ENCODE measurements around the gene WDR54.
"Not testable (repeated sequence)": the region's sequence is repeated elsewhere in the genome, so short reads cannot be mapped to it uniquely, and the experiment has no call there.

The WDR54 gene

DNA sequence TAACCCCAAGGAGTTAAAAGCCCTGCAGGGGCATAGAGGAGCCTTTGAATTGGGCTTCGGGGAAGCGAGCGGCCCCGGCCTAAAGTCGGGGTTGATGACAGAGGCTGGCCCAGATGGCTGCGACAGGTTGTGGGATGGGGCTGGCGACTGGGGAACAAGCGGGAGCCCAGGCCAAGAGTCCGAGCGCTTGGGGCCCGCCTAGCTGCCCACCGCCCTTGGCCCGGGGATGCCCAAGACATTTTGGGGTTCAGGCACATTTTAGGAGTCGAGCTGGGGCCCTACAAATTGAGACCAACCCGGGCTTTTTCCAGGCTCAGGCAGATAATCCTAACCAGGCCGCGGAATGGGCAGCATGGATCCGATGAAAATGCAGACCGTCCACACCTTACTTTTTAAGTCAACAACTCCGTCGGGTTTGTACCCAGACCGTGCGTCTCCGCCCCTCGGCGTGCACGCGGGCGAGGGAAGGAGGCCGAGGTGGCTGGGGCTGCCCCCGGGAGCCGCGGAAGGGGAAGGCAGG lies 19.7 kb downstream of the WDR54 start:
- Histone ChIP-seq H3K36me3 (ENCODE audit: low read depth) (peaks cover 16% of the 10 kb centered on the region), H3K27ac (ENCODE audit: poor library complexity, severe bottlenecking) (peak overlapping the region; percentile 84), H3K4me3 (ENCODE audit: severe bottlenecking) (peak overlapping the region; percentile 42), H3K27me3 (ENCODE audit: insufficient read depth, poor library complexity, severe bottlenecking) (no peaks in the 10 kb centered on the region), H3K9me3 (ENCODE audit: severe bottlenecking) (no peaks in the 10 kb centered on the region), H3K4me1 (ENCODE audit: insufficient read depth, poor library complexity, severe bottlenecking) (peaks cover 14% of the 10 kb centered on the region)
- TF ChIP-seq, protein P1, sequence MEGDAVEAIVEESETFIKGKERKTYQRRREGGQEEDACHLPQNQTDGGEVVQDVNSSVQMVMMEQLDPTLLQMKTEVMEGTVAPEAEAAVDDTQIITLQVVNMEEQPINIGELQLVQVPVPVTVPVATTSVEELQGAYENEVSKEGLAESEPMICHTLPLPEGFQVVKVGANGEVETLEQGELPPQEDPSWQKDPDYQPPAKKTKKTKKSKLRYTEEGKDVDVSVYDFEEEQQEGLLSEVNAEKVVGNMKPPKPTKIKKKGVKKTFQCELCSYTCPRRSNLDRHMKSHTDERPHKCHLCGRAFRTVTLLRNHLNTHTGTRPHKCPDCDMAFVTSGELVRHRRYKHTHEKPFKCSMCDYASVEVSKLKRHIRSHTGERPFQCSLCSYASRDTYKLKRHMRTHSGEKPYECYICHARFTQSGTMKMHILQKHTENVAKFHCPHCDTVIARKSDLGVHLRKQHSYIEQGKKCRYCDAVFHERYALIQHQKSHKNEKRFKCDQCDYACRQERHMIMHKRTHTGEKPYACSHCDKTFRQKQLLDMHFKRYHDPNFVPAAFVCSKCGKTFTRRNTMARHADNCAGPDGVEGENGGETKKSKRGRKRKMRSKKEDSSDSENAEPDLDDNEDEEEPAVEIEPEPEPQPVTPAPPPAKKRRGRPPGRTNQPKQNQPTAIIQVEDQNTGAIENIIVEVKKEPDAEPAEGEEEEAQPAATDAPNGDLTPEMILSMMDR (IDR thresholded peaks at IDR 0.05; ENCODE audit: poor library complexity, severe bottlenecking), result no peak
- no peak; the same call in none of the 3 replicates for ATAC-seq (ENCODE audit: low read depth)
- no peak for DNase-seq (ENCODE audit: low spot score)

DNA sequence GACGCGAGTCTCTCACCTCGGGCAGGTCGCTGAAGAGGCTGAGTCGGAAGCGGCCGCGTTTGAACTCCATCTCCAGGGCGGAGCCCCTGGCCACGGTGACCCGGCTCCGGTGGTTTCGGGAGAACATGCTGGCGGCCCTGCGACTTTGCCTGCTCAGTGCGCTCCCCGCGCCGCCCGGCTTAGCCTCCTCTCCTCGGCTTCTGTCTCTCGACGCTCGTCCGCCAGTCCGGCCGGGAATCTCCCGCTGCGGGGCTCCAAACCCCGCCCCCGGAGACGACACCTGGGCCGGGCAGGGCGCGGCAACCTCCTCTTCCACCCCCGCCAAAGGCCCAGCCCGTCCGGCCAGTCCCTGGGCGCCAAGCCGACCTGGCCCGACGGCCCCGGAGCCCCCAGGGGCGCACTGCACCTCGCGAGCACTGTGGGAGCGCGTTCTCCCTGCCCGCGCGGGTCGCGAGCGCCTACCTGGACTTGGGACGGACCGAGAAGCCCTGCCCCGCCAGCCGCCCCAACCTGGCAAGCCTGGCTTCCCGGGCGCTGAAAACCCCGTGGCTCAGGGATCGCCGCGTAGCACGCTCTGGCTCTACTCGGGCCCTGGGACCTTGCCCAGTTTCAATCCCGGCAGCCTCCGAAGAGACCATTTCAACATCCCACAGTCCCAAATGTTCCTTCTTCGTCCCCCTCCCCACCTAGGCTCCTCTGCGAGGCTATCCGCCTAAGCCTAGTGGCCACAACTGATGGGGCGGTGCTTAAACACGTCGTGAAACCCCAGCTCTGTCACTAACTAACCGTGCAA lies 20.4 kb downstream of the WDR54 start, which contains the start of gene RTKN:
TSS of gene RTKN (minus strand) at position 248 of the 793 bp plus-strand sequence. CDS start at position 127, 121 bp downstream.
- H3K4me1 ChIP-seq (ENCODE audit: insufficient read depth, poor library complexity, severe bottlenecking), result peaks cover 14% of the 10 kb centered on the region
- peaks cover 16% of the 10 kb centered on the region for H3K36me3 ChIP-seq (ENCODE audit: low read depth)
- H3K9me3 ChIP-seq (ENCODE audit: severe bottlenecking), result no peaks in the 10 kb centered on the region
- ATAC-seq (ENCODE audit: low read depth) (peak; percentile 63), DNase-seq (ENCODE audit: low spot score) (peak; percentile 82)
- peak within 1 kb of the TSS; percentile 84 for H3K27ac ChIP-seq (ENCODE audit: poor library complexity, severe bottlenecking)
- peak within 1 kb of the TSS; percentile 42 for H3K4me3 ChIP-seq (ENCODE audit: severe bottlenecking)
- H3K27me3 ChIP-seq (ENCODE audit: insufficient read depth, poor library complexity, severe bottlenecking), result no peaks in the 10 kb centered on the region
- TF ChIP-seq, protein P1 (IDR thresholded peaks at IDR 0.05; ENCODE audit: poor library complexity, severe bottlenecking), result no peak

DNA sequence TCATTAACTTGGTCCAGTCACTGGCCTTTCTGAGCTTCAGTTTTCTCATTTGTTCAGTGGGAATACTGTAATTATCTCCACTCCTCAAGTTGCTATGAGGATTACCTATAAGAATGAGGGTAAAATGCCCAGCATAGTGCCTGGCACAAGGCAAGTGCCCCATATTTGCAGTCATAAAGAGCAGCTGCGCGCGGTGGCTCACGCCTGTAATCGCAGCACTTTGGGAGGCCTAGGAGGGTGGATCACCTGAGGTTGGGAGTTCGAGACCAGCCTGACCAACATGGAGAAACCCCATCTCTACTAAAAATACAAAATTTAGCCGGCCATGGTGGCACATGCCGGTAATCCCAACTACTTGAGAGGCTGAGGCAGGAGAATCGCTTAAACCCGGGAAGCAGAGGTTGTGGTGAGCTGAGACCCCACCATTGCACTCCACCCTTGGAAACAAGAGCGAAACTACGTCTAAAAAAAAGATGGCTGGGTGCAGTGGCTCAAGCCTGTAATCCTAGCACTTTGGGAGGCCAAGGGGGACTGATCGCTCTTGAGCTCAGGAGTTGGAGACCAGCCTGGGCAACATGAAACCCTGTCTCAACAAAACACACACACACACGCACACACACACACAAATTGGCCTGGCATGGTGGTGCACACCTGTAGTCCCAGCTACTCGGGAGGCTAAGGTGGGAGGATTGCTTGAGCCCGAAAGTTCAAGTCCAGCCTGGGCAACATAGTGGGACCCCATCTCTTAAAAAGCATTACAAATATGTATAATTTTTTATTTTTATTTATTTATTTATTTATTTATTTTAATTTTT lies 21.2 kb downstream of the WDR54 start:
- H3K27ac ChIP-seq (ENCODE audit: poor library complexity, severe bottlenecking), result peak overlapping the region; percentile 84
- DNase-seq (ENCODE audit: low spot score), result not testable (repeated sequence)
- peaks cover 14% of the 10 kb centered on the region for H3K4me1 ChIP-seq (ENCODE audit: insufficient read depth, poor library complexity, severe bottlenecking)

DNA sequence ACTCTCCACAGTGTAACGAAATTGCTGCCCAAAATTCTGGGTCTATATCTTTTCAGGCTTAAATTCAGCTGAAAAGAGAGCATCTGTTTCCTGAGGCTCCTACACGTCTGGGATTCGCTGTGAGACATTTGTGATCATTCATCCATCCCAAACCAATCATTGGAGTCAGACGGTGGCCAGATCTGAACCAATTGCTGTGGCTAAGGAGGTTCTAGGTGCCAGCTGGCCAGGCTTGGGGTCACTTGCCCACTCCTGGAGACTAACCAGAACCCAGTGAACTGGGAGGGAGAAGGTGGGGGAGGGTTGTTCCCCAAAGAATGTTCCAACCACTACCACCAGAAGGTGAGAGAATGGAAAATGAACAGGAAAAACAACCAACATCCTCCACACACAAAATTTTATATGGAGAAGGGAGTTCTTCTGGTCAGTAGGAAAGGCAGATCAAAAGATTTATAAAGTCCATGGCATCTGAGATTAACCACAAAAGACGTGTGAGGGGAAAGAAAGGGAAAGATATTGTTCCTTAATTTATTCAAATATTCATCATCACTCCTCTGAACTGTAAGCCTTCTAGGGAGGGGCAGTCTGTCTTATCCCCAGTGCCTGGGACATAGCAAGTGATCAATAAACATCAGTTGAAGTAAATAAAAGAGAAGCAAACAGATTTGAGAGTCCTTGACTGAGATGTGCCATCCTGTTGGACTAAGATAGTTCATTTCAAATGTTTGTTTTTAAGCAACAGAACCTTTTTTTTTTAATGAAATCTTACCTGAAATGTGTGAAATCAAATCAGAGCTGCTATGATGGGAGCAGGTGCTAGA lies 23.2 kb downstream of the WDR54 start:
- no peaks in the 10 kb centered on the region; the same call in 1 of the 2 replicates for H3K36me3 ChIP-seq (ENCODE audit: low read depth)
- no peak overlapping the region for H3K4me3 ChIP-seq (ENCODE audit: severe bottlenecking)
- no peak for ATAC-seq (ENCODE audit: low read depth)
- no peak for DNase-seq (ENCODE audit: low spot score)
- H3K9me3 ChIP-seq (ENCODE audit: severe bottlenecking), result no peaks in the 10 kb centered on the region
- H3K4me1 ChIP-seq (ENCODE audit: insufficient read depth, poor library complexity, severe bottlenecking), result peaks cover 13% of the 10 kb centered on the region
- H3K27me3 ChIP-seq (ENCODE audit: insufficient read depth, poor library complexity, severe bottlenecking), result no peaks in the 10 kb centered on the region
- TF ChIP-seq, protein P1 (IDR thresholded peaks at IDR 0.05; ENCODE audit: poor library complexity, severe bottlenecking), result no peak
- no peak overlapping the region for H3K27ac ChIP-seq (ENCODE audit: poor library complexity, severe bottlenecking)

More for the DNA sequence above, 21.2 kb downstream of the WDR54 start:
- not testable (repeated sequence) for H3K9me3 ChIP-seq (ENCODE audit: severe bottlenecking); H3K36me3 ChIP-seq (ENCODE audit: low read depth); ATAC-seq (ENCODE audit: low read depth); H3K27me3 ChIP-seq (ENCODE audit: insufficient read depth, poor library complexity, severe bottlenecking)
- H3K4me3 ChIP-seq (ENCODE audit: severe bottlenecking), result peak overlapping the region; percentile 42

Data from RWPE2 (cell line).